Measurements from ENCODE around the gene GPATCH1. TPM values are rescaled to one million over a fixed set of nuclear protein-coding genes. Genes with fewer than 3 reads are reported as not detected.
"Not testable (repeated sequence)": the region's sequence is repeated elsewhere in the genome, so short reads cannot be mapped to it uniquely, and the experiment has no call there.

The GPATCH1 gene
- total RNA-seq, 1 donor from 2014 or later, result 16.4 TPM

DNA sequence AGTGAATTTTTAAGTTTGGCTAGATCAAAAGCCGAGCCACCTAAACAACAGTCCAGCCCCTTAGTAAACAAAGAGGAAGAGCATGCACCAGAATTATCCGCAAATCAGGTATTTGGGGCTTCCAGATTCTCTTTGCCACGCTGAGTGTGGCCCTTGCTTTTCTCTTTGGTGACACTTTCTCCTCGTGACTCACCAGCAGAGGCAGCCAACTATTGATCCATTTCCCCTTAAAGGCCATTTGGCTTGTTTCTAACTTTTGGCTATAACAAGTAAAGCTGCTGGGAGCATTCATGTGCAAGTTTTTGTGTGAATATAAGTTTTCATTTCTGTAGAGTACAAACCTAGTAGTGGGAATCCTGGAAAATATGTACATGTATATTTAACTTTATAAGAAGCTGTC lies 33.3 kb downstream of the GPATCH1 start:
- DNase-seq, result no peak

GRCh38 chr19:33117501-33117900 lies 36.5 kb downstream of the GPATCH1 start:
- DNase-seq, result no peak

DNA sequence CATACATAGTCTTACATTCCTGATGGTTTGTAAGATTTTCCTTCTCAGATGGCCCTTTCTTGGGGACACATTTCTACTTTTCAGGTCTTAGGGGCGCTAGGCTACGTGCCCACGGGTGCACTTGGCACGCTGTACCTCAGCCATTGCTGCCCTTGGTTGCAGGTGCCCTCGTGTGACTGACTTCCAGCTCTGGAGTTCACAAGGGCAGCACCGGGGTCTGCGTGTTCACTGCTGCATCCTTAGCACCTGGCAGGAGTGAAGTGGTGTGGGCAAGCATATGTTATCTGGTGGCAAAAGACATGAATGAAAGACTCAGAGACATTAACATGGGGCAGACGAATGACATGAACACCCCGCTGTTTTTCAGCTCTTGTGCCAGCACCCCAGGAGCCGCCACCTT lies 37.7 kb downstream of the GPATCH1 start:
- DNase-seq, result no peak

DNA sequence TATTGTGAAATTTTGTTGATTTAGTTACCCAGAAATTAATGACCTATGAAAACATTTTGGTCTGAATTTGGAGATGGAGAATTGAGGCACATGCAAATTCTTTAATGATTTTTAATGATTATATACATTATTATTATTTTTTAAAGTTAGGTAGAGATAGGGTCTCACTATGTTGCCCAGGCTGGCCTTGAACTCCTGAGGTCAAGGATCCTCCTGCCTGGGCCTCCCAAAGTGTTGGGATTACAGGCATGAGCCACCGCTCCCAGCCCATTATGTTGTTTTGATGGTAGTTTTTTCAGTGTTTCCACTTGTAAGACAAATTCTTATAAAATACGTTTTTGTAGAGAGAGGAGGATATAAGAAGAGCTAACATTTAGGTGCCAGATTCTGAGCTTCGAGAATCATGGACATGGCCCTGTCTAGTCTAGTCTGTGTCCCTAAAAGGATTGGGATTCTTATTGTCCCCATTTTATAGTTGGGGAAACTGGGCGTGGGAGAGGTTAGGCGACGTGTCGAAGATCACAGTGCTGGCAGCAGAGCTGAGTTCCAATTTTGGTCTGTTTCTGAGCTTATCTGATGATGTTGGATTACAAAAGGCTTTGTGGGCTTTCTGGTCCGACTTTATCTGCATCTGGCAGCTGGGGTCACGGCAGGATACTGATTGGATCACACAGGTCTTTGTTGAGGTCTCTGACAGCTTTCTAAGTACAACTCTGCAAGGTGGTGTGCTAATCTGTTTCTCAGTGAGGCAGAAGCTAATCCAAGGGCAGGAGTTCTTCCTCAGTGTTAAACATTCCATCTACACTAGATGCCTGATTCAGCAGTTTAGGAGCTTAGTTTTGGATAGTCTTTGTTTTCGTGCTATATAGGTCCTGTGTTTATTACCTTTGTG lies 43.5 kb downstream of the GPATCH1 start:
- DNase-seq, result no peak

GRCh38 chr19:33125929-33126388 lies 45.0 kb downstream of the GPATCH1 start:
- DNase-seq, result peak; percentile 7

DNA sequence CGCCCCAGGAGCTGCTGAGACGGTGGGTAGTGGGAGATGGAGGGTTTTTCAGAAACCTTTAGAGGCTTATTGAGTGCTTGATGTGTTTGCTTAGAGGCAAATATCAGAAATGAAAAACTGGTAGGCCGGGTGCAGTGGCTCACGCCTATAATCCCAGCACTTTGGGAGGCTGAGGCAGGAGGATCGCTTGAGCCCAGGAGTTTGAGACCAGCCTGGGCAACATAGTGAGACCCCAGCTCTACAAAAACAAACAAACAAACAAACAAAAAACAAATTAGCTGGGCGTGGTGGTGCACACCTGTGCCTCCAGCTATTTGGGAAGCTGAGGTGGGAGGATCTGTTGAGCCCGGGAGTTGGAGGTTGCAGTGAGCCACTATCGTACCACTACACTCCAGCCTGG lies 45.7 kb downstream of the GPATCH1 start:
- DNase-seq, result not testable (repeated sequence)

- no peak for DNase-seq
Measured at GRCh38 chr19:33129901-33130300, 48.9 kb downstream of the GPATCH1 start.

- no peak for DNase-seq
Measured at GRCh38 chr19:33130433-33130832, 49.5 kb downstream of the GPATCH1 start.

- no peak for DNase-seq
Measured at GRCh38 chr19:33132021-33132420, 51.0 kb downstream of the GPATCH1 start, which contains the start of gene WDR88. TSS of gene WDR88 (plus strand) at chr19:33132114. CDS start at chr19:33132170, 56 bp downstream.

DNA sequence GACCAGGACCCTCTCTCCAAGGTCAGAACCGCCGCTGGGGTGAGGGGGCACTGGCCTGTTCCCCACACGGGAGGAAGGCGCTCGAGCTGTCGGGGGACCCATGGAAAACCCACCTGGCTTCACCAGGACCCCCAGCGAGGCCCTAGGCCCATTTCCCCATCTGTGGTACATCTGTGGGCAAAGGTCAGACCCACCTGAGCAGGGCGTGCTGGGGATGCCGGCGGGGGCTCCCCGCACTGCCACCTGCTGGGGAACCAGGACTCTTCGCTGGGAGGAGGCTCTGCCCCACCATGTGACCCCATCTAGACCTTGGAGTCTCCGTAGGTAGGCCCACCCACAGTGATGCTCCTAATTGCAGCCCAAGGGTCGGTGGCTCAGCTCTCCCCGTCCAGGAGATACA lies 51.4 kb downstream of the GPATCH1 start:
- DNase-seq, result no peak

DNA sequence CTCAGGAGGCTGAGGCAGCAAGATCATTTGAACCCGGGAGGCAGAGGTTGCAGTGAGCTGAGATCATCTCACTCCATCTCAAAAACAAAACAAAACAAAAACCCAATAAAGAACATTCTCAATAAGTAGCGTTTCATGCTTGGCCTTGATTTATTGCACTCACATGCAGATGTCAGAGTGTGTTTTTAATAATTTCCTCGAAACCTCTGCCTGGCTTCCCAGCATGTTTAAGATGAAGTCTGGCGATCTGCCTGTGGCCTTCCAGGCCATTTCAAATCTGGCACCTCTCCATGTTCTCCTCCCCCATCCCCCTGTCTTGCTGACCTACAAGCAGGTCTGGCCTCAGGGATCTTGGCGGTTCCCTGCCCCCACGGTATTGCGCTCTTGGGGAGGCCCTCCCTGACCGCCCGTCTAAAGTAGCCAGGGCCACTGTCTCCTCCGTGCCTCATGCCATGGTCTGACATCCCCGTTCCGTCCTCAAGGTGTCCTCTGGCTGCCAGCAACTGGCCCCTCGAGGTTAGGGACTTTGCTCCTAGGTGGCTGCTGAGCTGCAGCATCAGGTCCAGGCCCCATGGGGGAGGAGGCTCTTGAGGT lies 52.6 kb downstream of the GPATCH1 start:
- DNase-seq, result no peak

GRCh38 chr19:33134571-33135041 lies 53.6 kb downstream of the GPATCH1 start:
- DNase-seq, result no peak

DNA sequence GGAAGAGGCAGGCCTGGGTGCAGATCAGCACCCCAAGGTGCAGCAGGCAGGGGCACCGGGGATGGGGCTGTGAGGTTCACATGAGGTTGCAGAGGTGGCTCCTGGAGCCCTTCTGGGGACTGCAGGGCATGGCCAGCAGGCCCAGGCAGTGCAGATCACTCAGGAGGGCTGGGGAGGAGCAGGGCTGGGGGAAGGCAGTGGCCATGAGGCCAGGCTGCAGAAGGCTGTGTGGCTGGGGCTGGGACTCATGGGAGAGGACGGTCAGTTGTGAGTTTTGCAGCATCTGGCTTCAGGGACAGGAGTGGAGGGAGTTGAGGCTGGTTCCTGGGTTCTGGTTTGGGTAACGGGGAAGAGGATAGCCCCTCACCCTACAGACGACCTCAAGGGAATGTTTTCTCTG lies 58.2 kb downstream of the GPATCH1 start:
- no peak for DNase-seq

DNA sequence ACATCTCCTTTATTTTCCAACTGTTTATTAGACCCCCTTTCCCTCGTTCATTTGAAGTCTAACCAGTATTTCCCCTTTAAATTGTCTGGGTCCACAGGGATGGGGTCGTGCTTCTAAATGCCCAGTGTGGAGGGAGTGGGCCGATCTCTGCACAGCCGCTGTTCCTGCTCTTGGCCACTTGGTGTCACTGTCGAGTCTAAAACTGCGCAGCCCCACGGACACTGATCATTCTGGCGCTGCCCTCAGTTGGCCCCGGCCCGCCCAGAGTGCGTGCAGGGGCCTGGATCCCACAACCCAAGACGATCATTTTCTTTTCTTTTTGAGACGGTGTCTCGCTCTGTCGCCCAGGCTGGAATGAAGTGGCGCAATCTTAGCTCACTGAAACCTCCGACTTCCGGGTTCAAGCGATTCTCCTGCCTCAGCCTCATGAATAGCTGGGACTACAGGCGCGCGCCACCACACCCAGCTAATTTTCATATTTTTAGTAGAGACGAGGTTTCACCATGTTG lies 63.0 kb downstream of the GPATCH1 start:
- peak; percentile 5 for DNase-seq

DNA sequence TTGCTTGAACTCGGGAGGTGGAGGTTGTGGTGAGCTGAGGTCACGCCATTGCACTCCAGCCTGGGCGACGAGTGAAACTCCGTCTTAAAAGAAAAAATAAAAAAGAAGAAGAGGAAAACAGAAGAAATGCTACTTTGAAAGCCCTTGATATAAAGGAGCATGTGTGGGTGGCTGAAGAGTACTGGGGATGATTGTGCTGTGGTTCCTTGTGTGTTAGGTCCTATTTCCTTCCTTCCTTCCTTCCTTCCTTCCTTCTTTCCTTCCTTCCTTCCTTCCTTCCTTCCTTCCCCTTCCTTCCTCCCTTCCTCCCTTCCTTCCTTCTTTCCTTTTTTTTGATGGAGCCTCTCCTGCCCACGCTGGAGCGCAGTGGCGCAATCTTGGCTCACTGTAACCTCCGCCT lies 65.2 kb downstream of the GPATCH1 start:
- DNase-seq, result no peak

DNA sequence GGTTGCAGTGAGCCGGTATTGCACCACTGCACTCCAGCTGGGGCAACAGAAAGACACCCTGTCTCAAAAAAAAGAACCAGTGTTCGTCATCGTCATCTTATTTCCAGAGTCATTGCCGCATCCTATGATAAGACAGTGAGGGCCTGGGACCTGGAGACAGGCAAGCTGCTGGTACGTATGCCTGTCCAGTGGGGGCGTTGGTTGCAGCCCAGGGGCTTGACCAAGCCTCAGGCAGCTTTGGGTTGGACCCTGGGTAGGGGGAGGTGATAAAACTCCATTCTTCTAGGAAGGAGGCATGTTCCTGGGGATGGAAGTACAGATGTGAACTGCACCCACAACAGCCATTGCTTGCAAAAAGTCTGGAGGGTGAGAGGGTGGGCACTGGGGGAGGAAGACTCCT lies 66.6 kb downstream of the GPATCH1 start:
- DNase-seq, result no peak

DNA sequence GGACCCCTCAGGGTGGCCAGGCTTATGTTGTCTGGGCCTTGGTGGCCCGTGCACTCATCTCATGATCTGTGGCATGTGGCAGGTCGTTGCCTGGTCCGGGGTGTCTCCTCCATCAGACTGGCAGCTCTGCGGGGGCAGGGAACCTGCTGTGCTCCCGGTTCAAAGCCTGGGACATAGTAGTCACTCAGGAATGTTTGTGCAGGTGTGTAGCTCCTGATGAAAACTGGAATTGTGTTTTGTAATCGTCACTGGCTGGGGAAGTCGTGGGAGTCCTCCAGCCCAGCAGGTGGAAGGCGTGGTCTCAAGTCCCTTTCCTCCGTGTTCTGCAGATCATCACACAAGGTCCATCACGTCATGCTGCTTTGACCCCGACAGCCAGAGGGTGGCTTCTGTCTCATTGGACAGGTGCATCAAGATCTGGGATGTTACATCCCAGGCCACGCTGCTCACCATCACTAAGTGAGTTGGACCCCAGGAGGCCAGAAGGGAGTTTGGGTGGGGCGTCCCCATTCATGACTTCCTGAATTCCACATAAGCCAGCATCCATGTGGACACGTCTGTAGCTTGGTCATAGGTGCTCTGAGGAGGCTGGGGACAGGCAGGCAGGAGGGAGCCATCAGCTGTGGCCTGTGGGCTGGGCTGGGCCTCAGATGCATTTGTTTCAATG lies 70.0 kb downstream of the GPATCH1 start:
- no peak for DNase-seq

DNA sequence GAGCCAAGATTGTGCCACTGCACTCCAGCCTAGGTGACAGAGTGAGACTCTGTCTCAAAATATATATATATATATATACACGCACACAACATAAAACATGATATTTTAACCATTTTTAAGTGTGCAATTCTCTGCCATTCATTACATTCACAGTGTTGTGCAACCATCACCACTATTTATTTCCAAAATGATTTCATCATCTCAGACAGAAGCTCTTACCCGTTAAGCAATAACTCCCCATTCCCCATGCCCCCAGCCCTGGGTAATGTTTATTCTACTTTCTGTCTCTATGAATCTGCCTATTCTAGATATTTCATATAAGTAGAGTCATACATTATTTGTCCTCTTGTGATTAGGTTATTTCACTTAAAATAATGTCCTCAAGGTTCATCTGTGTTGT lies 71.2 kb downstream of the GPATCH1 start:
- DNase-seq, result no peak

GRCh38 chr19:33152625-33153024 lies 71.6 kb downstream of the GPATCH1 start:
- DNase-seq, result not testable (repeated sequence)

- DNase-seq, result not testable (repeated sequence)
Measured at GRCh38 chr19:33154313-33154712, 73.3 kb downstream of the GPATCH1 start.

DNA sequence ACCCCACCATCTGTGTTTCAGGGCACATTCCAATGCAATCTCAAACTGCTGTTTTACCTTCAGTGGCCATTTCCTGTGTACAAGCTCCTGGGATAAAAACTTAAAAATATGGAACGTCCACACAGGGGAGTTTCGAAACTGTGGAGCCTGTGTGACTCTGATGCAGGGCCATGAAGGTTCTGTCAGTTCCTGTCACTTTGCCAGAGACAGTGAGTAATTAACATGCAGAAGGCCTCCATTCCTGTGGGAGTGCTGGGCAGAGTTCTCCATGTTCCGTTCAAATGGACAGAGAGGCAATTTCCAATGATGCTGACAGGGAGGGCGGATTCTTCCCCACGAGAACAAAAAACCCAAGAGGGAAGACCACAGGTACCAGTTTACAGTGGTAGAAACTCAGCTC lies 75.4 kb downstream of the GPATCH1 start:
- no peak for DNase-seq

- no peak for DNase-seq
Measured at GRCh38 chr19:33157906-33158305, 76.9 kb downstream of the GPATCH1 start.

GRCh38 chr19:33158365-33158764 lies 77.4 kb downstream of the GPATCH1 start:
- DNase-seq, result no peak
